Measurements from ENCODE around the gene FOXN3.

Gene FOXN3

DNA sequence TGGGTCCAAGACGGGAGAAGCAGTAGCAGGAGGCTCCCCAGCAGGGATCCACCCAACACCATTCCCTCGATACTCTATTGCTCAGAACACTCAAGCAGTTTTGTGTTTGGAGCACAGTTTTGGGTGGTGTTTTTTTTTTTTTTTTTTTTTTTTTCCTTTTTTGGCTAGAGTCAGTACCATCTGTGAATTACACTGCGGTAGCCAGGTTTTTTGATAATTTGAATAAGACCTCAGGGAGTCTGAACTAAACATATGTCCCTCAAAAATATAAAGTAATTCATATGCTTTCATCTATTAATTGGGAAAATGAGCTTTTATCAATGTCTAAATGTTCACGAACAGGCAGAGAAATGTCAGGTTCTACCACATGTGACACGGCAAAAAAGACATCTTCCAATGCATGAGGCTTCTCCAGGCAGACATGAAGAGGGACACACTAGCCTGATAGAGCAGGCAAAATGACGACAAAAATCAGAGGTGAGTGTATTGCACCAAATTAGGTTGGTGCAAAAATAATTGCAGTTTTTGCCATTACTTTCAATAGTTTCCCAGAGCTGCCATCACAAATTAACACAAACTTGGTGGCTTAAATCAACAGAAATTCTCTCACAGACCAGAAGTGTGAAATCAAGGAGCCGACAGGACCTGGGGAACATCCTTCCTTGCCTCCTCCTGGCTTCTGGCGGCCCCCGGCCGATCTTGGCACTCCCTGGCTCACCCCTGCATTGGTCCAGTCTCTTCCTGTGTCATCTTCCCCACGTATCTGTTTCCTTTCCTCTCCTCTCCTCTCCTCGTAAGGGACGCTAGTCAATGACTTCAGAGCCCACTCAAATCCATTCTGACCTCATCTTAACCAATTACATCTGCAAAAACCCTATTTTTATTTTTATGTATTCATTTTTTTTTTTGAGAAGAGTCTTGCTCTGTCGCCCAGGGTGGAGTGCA lies 33.9 kb downstream of the FOXN3 start:
- TF ChIP-seq, protein P1, sequence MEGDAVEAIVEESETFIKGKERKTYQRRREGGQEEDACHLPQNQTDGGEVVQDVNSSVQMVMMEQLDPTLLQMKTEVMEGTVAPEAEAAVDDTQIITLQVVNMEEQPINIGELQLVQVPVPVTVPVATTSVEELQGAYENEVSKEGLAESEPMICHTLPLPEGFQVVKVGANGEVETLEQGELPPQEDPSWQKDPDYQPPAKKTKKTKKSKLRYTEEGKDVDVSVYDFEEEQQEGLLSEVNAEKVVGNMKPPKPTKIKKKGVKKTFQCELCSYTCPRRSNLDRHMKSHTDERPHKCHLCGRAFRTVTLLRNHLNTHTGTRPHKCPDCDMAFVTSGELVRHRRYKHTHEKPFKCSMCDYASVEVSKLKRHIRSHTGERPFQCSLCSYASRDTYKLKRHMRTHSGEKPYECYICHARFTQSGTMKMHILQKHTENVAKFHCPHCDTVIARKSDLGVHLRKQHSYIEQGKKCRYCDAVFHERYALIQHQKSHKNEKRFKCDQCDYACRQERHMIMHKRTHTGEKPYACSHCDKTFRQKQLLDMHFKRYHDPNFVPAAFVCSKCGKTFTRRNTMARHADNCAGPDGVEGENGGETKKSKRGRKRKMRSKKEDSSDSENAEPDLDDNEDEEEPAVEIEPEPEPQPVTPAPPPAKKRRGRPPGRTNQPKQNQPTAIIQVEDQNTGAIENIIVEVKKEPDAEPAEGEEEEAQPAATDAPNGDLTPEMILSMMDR (IDR thresholded peaks at IDR 0.05; ENCODE audit: low read depth, low read length), result no peak

DNA sequence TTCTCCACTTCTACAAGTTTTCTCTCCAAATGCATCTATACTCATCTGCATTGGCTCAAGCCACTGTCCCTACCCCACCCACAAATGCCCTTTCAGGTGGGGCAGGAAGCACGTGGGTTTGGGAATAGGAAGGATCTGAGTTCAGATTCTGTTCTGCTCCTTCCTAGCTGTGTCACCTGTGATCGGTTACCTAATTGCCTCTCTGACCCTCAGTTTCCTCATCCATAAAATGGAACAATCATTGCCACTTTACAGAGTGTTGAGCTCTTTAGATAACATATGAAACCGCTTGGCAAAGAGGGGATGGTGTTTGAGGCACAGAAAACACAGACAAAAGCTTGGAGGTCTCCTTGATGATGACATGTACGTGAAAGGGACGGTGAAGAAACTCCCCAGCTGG lies 34.5 kb downstream of the FOXN3 start:
- TF ChIP-seq, protein P1 (IDR thresholded peaks at IDR 0.05; ENCODE audit: low read depth, low read length), result no peak
- DNase-seq (ENCODE audit: extremely low read depth, low read depth), result no peak

More for the DNA sequence above, 33.9 kb downstream of the FOXN3 start:
- no peak for DNase-seq (ENCODE audit: extremely low read depth, low read depth)

DNA sequence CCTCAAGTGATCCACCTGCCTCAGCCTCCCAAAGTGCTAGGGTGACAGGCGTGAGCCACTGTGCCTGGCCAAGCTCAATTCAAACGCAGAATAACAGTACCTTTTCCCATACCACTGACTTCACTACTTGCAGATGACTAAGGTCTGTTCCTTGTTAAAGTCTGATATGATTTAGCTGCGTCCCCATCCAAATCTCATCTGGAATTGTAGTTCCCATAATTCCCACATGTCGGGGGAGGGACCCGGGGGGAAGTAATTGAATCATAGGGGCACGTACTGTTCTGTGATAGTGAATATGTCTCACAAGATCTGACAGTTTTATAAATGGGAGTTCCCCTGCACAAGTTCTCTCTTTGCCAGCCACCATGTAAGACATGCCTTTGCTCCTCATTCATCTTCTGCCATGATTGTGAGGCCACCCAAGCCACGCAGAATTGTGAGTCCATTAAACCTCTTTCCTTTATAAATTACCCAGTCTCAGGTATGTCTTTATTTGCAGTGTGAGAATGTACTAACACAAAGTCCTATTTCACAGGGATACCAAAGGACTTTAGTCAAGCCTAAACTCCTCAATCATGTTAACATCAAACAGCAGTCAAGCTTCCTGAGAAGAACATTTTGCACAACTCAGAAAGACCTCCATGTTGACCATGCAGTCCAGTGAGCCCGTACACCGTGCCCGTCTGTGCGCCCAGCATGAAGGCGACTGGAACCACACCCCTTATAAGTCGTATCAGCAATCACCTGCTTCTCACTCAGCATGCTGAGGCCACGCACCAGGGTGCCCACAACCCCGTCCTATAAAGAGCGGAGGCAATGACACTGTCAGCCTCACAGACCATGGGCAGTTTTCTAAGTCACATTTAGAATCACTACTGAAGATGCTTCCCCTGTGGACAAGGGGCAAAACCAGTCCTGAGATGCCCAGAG lies 36.9 kb downstream of the FOXN3 start:
- TF ChIP-seq, protein P1 (IDR thresholded peaks at IDR 0.05; ENCODE audit: low read depth, low read length), result no peak
- DNase-seq (ENCODE audit: extremely low read depth, low read depth), result no peak

DNA sequence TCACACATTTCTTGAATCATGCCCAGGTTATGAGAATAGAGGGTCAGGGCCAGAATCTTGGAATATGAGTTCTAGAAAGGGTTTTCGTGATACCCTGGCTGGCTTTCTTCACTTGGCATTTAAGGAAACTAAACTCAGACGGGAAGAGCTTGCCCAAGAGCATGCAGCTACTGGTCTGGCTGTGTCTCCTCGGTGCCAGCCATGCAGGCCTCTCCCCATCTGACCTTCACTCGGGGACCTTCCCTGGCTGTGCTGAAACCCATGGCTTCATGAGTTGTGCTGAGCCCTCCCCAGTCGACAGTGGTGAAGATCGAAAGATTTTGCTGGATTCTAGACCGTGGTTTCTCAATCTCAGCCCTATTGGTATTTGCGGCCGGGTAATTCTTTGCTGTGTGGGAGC lies 38.0 kb downstream of the FOXN3 start:
- TF ChIP-seq, protein P1 (IDR thresholded peaks at IDR 0.05; ENCODE audit: low read depth, low read length), result no peak
- no peak for DNase-seq (ENCODE audit: extremely low read depth, low read depth)

DNA sequence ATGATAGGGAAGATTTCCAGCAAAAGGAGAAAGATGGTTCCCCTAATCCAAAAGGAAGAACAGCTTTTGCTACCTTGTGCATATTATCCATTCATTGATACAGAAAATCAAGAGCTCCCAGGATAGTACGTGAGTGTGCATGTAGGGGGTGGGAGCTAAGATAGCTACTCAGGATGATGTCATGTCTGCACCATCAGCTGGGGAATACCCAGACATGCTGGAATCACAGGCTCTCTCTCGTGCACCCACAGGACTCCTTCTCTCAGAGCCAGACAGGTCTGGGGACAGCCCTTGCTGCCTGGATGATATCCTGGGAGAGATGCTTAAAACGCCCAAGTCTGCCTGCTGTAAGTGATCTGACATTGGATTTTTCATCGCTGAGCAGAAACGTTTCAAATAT lies 38.9 kb downstream of the FOXN3 start:
- TF ChIP-seq, protein P1 (IDR thresholded peaks at IDR 0.05; ENCODE audit: low read depth, low read length), result no peak
- DNase-seq (ENCODE audit: extremely low read depth, low read depth), result no peak

DNA sequence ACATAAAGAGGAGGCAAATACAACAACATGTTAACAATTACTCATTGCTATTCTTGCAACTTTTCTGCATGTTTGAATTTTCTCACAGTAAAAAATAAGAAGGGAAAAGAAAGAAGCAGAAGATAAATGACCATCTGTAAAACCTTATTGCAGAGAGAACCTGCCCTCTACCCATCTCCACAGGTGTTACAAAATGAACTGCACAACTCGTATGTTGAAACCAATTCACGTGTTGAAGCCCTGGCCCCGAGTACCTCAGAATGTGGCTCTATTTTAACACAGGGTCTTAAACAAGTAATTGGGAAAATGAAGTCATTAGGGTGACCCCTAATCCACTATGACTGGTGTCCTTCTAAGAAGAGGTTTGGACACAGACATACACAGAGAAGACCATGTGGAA lies 39.5 kb downstream of the FOXN3 start:
- TF ChIP-seq, protein P1 (IDR thresholded peaks at IDR 0.05; ENCODE audit: low read depth, low read length), result no peak
- no peak for DNase-seq (ENCODE audit: extremely low read depth, low read depth)
